ENCODE data around the gene NCBP2. TPM values are rescaled to one million over a fixed set of nuclear protein-coding genes. Genes with fewer than 3 reads are reported as not detected.

The NCBP2 gene
- total RNA-seq, 2 experiments from 2014 or later: 94.8 to 107 TPM

- POLR2A ChIA-PET: no interaction called here
- Mint-ChIP-seq H3K4me1 (no peaks in the 10 kb centered on the region), H3K27me3 (no peaks in the 10 kb centered on the region), H3K36me3 (ENCODE audit: low read depth) (peaks cover 50% of the 10 kb centered on the region), H3K27ac (peak overlapping the region; percentile 43), H3K9me3 (ENCODE audit: low read depth) (no peaks in the 10 kb centered on the region), H3K4me3 (no peak overlapping the region)
- DNase-seq (no peak), ATAC-seq (no peak)
- CTCF ChIA-PET: interaction anchor here (1.0 kb wide), 1 partner anchor 9 kb away, joined by 4 read pairs; no protein-coding TSS in a partner anchor
- intact Hi-C loops (cut with DNase I, micrococcal nuclease): no loop called here
Observed at GRCh38 chr3:196932600-196932999, 9.7 kb downstream of the NCBP2 start.

GRCh38 chr3:196931828-196932587 lies 10.3 kb downstream of the NCBP2 start:
- DNase-seq (no peak), ATAC-seq (no peak)
- no peaks in the 10 kb centered on the region for H3K9me3 Mint-ChIP-seq (ENCODE audit: low read depth)
- intact Hi-C loops (cut with DNase I, micrococcal nuclease): no loop called here
- H3K4me3 Mint-ChIP-seq: no peak overlapping the region
- H3K27me3 Mint-ChIP-seq: no peaks in the 10 kb centered on the region
- H3K4me1 Mint-ChIP-seq: no peaks in the 10 kb centered on the region
- H3K27ac Mint-ChIP-seq: peak overlapping the region; percentile 43
- H3K36me3 Mint-ChIP-seq (ENCODE audit: low read depth): peaks cover 44% of the 10 kb centered on the region
- ChIA-PET CTCF (interaction anchor here (0.6 kb wide), 1 partner anchor 10 kb away, joined by 4 read pairs; no protein-coding TSS in a partner anchor), POLR2A (no interaction called here)

- Mint-ChIP-seq H3K27ac (peak overlapping the region; percentile 3), H3K4me3 (no peak overlapping the region), H3K9me3 (ENCODE audit: low read depth) (no peaks in the 10 kb centered on the region), H3K27me3 (no peaks in the 10 kb centered on the region), H3K36me3 (ENCODE audit: low read depth) (peaks cover 35% of the 10 kb centered on the region), H3K4me1 (no peaks in the 10 kb centered on the region)
- POLR2A ChIA-PET: no interaction called here
- DNase-seq: no peak
- CTCF ChIA-PET: interaction anchor here (0.6 kb wide), 1 partner anchor 10 kb away, joined by 4 read pairs; no protein-coding TSS in a partner anchor
- intact Hi-C loops (cut with DNase I, micrococcal nuclease): no loop called here
- ATAC-seq: no peak
Observed at GRCh38 chr3:196931157-196931556, 11.2 kb downstream of the NCBP2 start.

GRCh38 chr3:196927571-196928453 lies 14.5 kb downstream of the NCBP2 start:
- DNase-seq: no peak
- CTCF ChIA-PET: no interaction called here
- Mint-ChIP-seq H3K27me3 (no peaks in the 10 kb centered on the region), H3K9me3 (ENCODE audit: low read depth) (no peaks in the 10 kb centered on the region), H3K4me3 (no peak overlapping the region), H3K36me3 (ENCODE audit: low read depth) (peaks cover 21% of the 10 kb centered on the region), H3K27ac (peak overlapping the region; percentile 1), H3K4me1 (no peaks in the 10 kb centered on the region)
- no peak for ATAC-seq
- intact Hi-C loops (cut with DNase I, micrococcal nuclease): no loop called here
- POLR2A ChIA-PET: no interaction called here

GRCh38 chr3:196920733-196921132 lies 21.6 kb downstream of the NCBP2 start:
- Mint-ChIP-seq H3K9me3 (ENCODE audit: low read depth) (no peaks in the 10 kb centered on the region), H3K27ac (no peak overlapping the region), H3K4me3 (no peak overlapping the region), H3K4me1 (no peaks in the 10 kb centered on the region), H3K27me3 (no peaks in the 10 kb centered on the region), H3K36me3 (ENCODE audit: low read depth) (peaks cover 13% of the 10 kb centered on the region)
- ATAC-seq: no peak
- DNase-seq: no peak
- intact Hi-C loops (cut with DNase I, micrococcal nuclease): no loop called here
- ChIA-PET POLR2A (no interaction called here), CTCF (no interaction called here)

GRCh38 chr3:196918968-196919367 lies 23.4 kb downstream of the NCBP2 start:
- H3K27me3 Mint-ChIP-seq: no peaks in the 10 kb centered on the region
- H3K4me1 Mint-ChIP-seq: no peaks in the 10 kb centered on the region
- ATAC-seq (no peak), DNase-seq (no peak)
- intact Hi-C loops (cut with DNase I, micrococcal nuclease): no loop called here
- H3K27ac Mint-ChIP-seq: no peak overlapping the region
- peaks cover 24% of the 10 kb centered on the region for H3K36me3 Mint-ChIP-seq (ENCODE audit: low read depth)
- no peaks in the 10 kb centered on the region for H3K9me3 Mint-ChIP-seq (ENCODE audit: low read depth)
- no peak overlapping the region for H3K4me3 Mint-ChIP-seq
- POLR2A ChIA-PET: no interaction called here
- CTCF ChIA-PET: no interaction called here

GRCh38 chr3:196916995-196917394 lies 25.3 kb downstream of the NCBP2 start:
- Mint-ChIP-seq H3K27ac (no peak overlapping the region), H3K9me3 (ENCODE audit: low read depth) (no peaks in the 10 kb centered on the region), H3K4me3 (no peak overlapping the region), H3K27me3 (no peaks in the 10 kb centered on the region), H3K4me1 (no peaks in the 10 kb centered on the region), H3K36me3 (ENCODE audit: low read depth) (peaks cover 23% of the 10 kb centered on the region)
- ChIA-PET CTCF (interaction anchor here (0.7 kb wide), 1 partner anchor 263 kb away, joined by 3 read pairs; no protein-coding TSS in a partner anchor), POLR2A (no interaction called here)
- DNase-seq (no peak), ATAC-seq (no peak)
- intact Hi-C loops (cut with DNase I, micrococcal nuclease): no loop called here

GRCh38 chr3:196916221-196916620 lies 26.1 kb downstream of the NCBP2 start:
- Mint-ChIP-seq H3K4me3 (no peak overlapping the region), H3K27me3 (no peaks in the 10 kb centered on the region), H3K36me3 (ENCODE audit: low read depth) (peaks cover 23% of the 10 kb centered on the region), H3K9me3 (ENCODE audit: low read depth) (no peaks in the 10 kb centered on the region), H3K27ac (no peak overlapping the region), H3K4me1 (no peaks in the 10 kb centered on the region)
- intact Hi-C loops (cut with DNase I, micrococcal nuclease): no loop called here
- no peak for DNase-seq
- ATAC-seq: no peak
- CTCF ChIA-PET: interaction anchor here (0.7 to 0.9 kb wide), 2 partner anchors 141 to 525 kb away, joined by 3 to 4 read pairs; no protein-coding TSS in a partner anchor
- POLR2A ChIA-PET: no interaction called here

GRCh38 chr3:196915375-196915774 lies 27.0 kb downstream of the NCBP2 start:
- intact Hi-C loops (cut with DNase I, micrococcal nuclease): no loop called here
- H3K4me3 Mint-ChIP-seq: no peak overlapping the region
- no peaks in the 10 kb centered on the region for H3K9me3 Mint-ChIP-seq (ENCODE audit: low read depth)
- ChIA-PET CTCF (interaction anchor here (0.9 kb wide), 1 partner anchor 140 kb away, joined by 4 read pairs; no protein-coding TSS in a partner anchor), POLR2A (no interaction called here)
- peaks cover 27% of the 10 kb centered on the region for H3K36me3 Mint-ChIP-seq (ENCODE audit: low read depth)
- ATAC-seq (no peak), DNase-seq (no peak)
- no peaks in the 10 kb centered on the region for H3K4me1 Mint-ChIP-seq
- no peak overlapping the region for H3K27ac Mint-ChIP-seq
- no peaks in the 10 kb centered on the region for H3K27me3 Mint-ChIP-seq

- Mint-ChIP-seq H3K27me3 (no peaks in the 10 kb centered on the region), H3K36me3 (ENCODE audit: low read depth) (peaks cover 27% of the 10 kb centered on the region), H3K27ac (no peak overlapping the region), H3K4me3 (no peak overlapping the region), H3K9me3 (ENCODE audit: low read depth) (no peaks in the 10 kb centered on the region), H3K4me1 (no peaks in the 10 kb centered on the region)
- ChIA-PET CTCF (no interaction called here), POLR2A (no interaction called here)
- intact Hi-C loops (cut with DNase I, micrococcal nuclease): no loop called here
- ATAC-seq (no peak), DNase-seq (no peak)
Observed at GRCh38 chr3:196914866-196915265, 27.5 kb downstream of the NCBP2 start.

- H3K4me3 Mint-ChIP-seq: no peak overlapping the region
- H3K27me3 Mint-ChIP-seq: no peaks in the 10 kb centered on the region
- ChIA-PET CTCF (no interaction called here), POLR2A (no interaction called here)
- no peaks in the 10 kb centered on the region for H3K9me3 Mint-ChIP-seq (ENCODE audit: low read depth)
- no peak overlapping the region for H3K27ac Mint-ChIP-seq
- DNase-seq: no peak
- no peak for ATAC-seq
- intact Hi-C loops (cut with DNase I, micrococcal nuclease): no loop called here
- H3K36me3 Mint-ChIP-seq (ENCODE audit: low read depth): peaks cover 34% of the 10 kb centered on the region
- H3K4me1 Mint-ChIP-seq: no peaks in the 10 kb centered on the region
Observed at GRCh38 chr3:196903740-196904139, 38.6 kb downstream of the NCBP2 start.

- POLR2A ChIA-PET: no interaction called here
- CTCF ChIA-PET: interaction anchor here (0.6 to 1.7 kb wide), 3 partner anchors 26 to 163 kb away, joined by 3 to 5 read pairs (median 4); no protein-coding TSS in a partner anchor
- intact Hi-C loops (cut with DNase I, micrococcal nuclease): no loop called here
Observed at GRCh38 chr3:196902296-196902695, 40.0 kb downstream of the NCBP2 start.

More at GRCh38 chr3:196902296-196902695, 40.0 kb downstream of the NCBP2 start:
- Mint-ChIP-seq H3K27me3 (no peaks in the 10 kb centered on the region), H3K27ac (no peak overlapping the region), H3K9me3 (ENCODE audit: low read depth) (no peaks in the 10 kb centered on the region), H3K4me3 (no peak overlapping the region), H3K4me1 (no peaks in the 10 kb centered on the region), H3K36me3 (ENCODE audit: low read depth) (peaks cover 29% of the 10 kb centered on the region)
- ATAC-seq: no peak
- no peak for DNase-seq

Data from activated CD4-positive, alpha-beta T cell treated with anti-CD3 and anti-CD28 coated beads for 36 hours (primary cell).